ENCODE data around the gene ACACA. TPM values are rescaled to one million over a fixed set of nuclear protein-coding genes. Genes with fewer than 3 reads are reported as not detected.

The ACACA gene
- total RNA-seq, 6 experiments from 2014 or later = 37.7 to 43.0 (median 40.7) TPM

- Mint-ChIP-seq H3K9me3 (no peaks in the 10 kb centered on the region), H3K27me3 (ENCODE audit: insufficient read depth) (no peaks in the 10 kb centered on the region; the same call in 1 of the 2 replicates), H3K4me1 (ENCODE audit: low read depth) (peaks cover 5% of the 10 kb centered on the region), H3K36me3 (ENCODE audit: low read depth) (no peaks in the 10 kb centered on the region), H3K4me3 (no peak overlapping the region), H3K27ac (no peak overlapping the region)
- TF ChIP-seq, protein P1, sequence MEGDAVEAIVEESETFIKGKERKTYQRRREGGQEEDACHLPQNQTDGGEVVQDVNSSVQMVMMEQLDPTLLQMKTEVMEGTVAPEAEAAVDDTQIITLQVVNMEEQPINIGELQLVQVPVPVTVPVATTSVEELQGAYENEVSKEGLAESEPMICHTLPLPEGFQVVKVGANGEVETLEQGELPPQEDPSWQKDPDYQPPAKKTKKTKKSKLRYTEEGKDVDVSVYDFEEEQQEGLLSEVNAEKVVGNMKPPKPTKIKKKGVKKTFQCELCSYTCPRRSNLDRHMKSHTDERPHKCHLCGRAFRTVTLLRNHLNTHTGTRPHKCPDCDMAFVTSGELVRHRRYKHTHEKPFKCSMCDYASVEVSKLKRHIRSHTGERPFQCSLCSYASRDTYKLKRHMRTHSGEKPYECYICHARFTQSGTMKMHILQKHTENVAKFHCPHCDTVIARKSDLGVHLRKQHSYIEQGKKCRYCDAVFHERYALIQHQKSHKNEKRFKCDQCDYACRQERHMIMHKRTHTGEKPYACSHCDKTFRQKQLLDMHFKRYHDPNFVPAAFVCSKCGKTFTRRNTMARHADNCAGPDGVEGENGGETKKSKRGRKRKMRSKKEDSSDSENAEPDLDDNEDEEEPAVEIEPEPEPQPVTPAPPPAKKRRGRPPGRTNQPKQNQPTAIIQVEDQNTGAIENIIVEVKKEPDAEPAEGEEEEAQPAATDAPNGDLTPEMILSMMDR (IDR thresholded peaks at IDR 0.05) = peak; percentile 92
- DNase-seq = peak; percentile 80
These were observed 33.0 kb downstream of the ACACA start for GRCh38 chr17:37373530-37374159.

GRCh38 chr17:37368577-37368976, 38.1 kb downstream of the ACACA start:
- TF ChIP-seq, protein P1 (IDR thresholded peaks at IDR 0.05) = no peak
- Mint-ChIP-seq H3K27me3 (ENCODE audit: insufficient read depth) (no peaks in the 10 kb centered on the region; the same call in 1 of the 2 replicates), H3K36me3 (ENCODE audit: low read depth) (no peaks in the 10 kb centered on the region), H3K9me3 (no peaks in the 10 kb centered on the region), H3K4me1 (ENCODE audit: low read depth) (peaks cover 5% of the 10 kb centered on the region), H3K27ac (no peak overlapping the region), H3K4me3 (no peak overlapping the region)
- DNase-seq = no peak

DNA sequence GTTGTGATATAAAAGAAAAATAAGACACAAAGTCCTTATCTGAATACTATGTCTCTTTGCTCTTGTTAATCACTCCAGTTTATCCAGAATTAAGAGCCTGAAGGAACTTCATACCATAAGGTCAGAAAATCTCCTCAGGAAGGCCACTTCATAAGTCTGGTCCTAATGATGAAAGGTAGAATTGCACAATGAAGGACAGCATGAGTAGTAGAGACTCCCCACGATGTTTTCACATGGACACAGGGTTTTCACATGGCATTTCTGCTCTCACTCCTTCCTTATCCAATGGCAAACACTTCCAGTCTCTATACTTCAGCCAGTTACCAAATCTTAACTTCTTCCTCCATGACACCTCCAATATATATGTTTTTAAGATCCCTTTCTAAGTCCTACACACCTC, 41.0 kb downstream of the ACACA start:
- no peak for DNase-seq

GRCh38 chr17:37361543-37361942, 45.1 kb downstream of the ACACA start:
- H3K4me3 Mint-ChIP-seq = no peak overlapping the region
- no peak overlapping the region for H3K27ac Mint-ChIP-seq
- no peaks in the 10 kb centered on the region for H3K9me3 Mint-ChIP-seq
- DNase-seq = no peak
- peaks cover 1% of the 10 kb centered on the region; the same call in 1 of the 2 replicates for H3K27me3 Mint-ChIP-seq (ENCODE audit: insufficient read depth)
- TF ChIP-seq, protein P1 (IDR thresholded peaks at IDR 0.05) = no peak
- H3K4me1 Mint-ChIP-seq (ENCODE audit: low read depth) = peaks cover 27% of the 10 kb centered on the region
- H3K36me3 Mint-ChIP-seq (ENCODE audit: low read depth) = no peaks in the 10 kb centered on the region

More for the DNA sequence above, 41.0 kb downstream of the ACACA start:
- H3K36me3 Mint-ChIP-seq (ENCODE audit: low read depth) = no peaks in the 10 kb centered on the region
- H3K4me3 Mint-ChIP-seq = no peak overlapping the region
- H3K27ac Mint-ChIP-seq = no peak overlapping the region
- no peaks in the 10 kb centered on the region for H3K9me3 Mint-ChIP-seq
- peaks cover 2% of the 10 kb centered on the region; the same call in 1 of the 2 replicates for H3K4me1 Mint-ChIP-seq (ENCODE audit: low read depth)
- TF ChIP-seq, protein P1 (IDR thresholded peaks at IDR 0.05) = no peak
- peaks cover 1% of the 10 kb centered on the region; the same call in 1 of the 2 replicates for H3K27me3 Mint-ChIP-seq (ENCODE audit: insufficient read depth)

- no peaks in the 10 kb centered on the region for H3K36me3 Mint-ChIP-seq (ENCODE audit: low read depth)
- TF ChIP-seq, protein P1 (IDR thresholded peaks at IDR 0.05) = no peak
- H3K27ac Mint-ChIP-seq = no peak overlapping the region
- DNase-seq = no peak
- H3K27me3 Mint-ChIP-seq (ENCODE audit: insufficient read depth) = peaks cover 1% of the 10 kb centered on the region; the same call in 1 of the 2 replicates
- peaks cover 28% of the 10 kb centered on the region for H3K4me1 Mint-ChIP-seq (ENCODE audit: low read depth)
- H3K9me3 Mint-ChIP-seq = no peaks in the 10 kb centered on the region
- H3K4me3 Mint-ChIP-seq = no peak overlapping the region
These were observed 46.0 kb downstream of the ACACA start for GRCh38 chr17:37360632-37361031.

All from HFFc6 (cell line).